ENCODE measurements around the gene AGPAT4.

The AGPAT4 gene

GRCh38 chr6:161107779-161108730, 165.8 kb downstream of the AGPAT4 start:
- no peak for DNase-seq

- DNase-seq = no peak
These were observed 168.5 kb downstream of the AGPAT4 start for GRCh38 chr6:161105408-161105807.

GRCh38 chr6:161104966-161105365, 168.9 kb downstream of the AGPAT4 start:
- DNase-seq = no peak

- no peak for DNase-seq
These were observed 170.4 kb downstream of the AGPAT4 start for GRCh38 chr6:161103475-161103874.

GRCh38 chr6:161101517-161101916, 172.3 kb downstream of the AGPAT4 start:
- no peak for DNase-seq

GRCh38 chr6:161100072-161100471, 173.8 kb downstream of the AGPAT4 start:
- no peak for DNase-seq

- DNase-seq = no peak
These were observed 177.9 kb downstream of the AGPAT4 start for GRCh38 chr6:161095916-161096315.

GRCh38 chr6:161094955-161095354, 178.9 kb downstream of the AGPAT4 start:
- no peak for DNase-seq

- no peak for DNase-seq
These were observed 181.7 kb downstream of the AGPAT4 start for GRCh38 chr6:161091972-161092701.

- DNase-seq = no peak
These were observed 182.7 kb downstream of the AGPAT4 start for GRCh38 chr6:161091151-161091550.

GRCh38 chr6:161088676-161089328, 185.1 kb downstream of the AGPAT4 start:
- DNase-seq = no peak

- DNase-seq = no peak
These were observed 188.6 kb downstream of the AGPAT4 start for GRCh38 chr6:161085246-161085645.

GRCh38 chr6:161082215-161082614, 191.6 kb downstream of the AGPAT4 start:
- no peak for DNase-seq

GRCh38 chr6:161080263-161080970, 193.4 kb downstream of the AGPAT4 start:
- peak; percentile 72 for DNase-seq

Data from central memory CD4-positive, alpha-beta T cell (primary cell).